K562 (cell line): ENCODE measurements around the gene SRRT. TPM values are rescaled to one million over a fixed set of nuclear protein-coding genes. Genes with fewer than 3 reads are reported as not detected.

ENCODE experiments used
- BDP1 ChIP-seq: IDR thresholded peaks from 3 replicates; pipeline ENCODE4 v1.6.1; 2011; ENCODE audit not compliant: insufficient read length, insufficient read depth
- BMI1 ChIP-seq: fragments of 150-350 bp; IDR thresholded peaks from 2 replicates; pipeline ENCODE4 v1.6.1; 2014; ENCODE audit warnings: low read length
- NCOA4 ChIP-seq: fragments of 450-650 bp; IDR thresholded peaks from 2 replicates; pipeline ENCODE4 v1.6.1; 2018; ENCODE audit warnings: mild to moderate bottlenecking; ENCODE audit not compliant: partially characterized antibody
- RBFOX2 ChIP-seq: fragments of 200-400 bp; formaldehyde crosslinking; IDR thresholded peaks from 2 replicates; pipeline ENCODE4 v1.6.1; 2017; ENCODE audit warnings: low read depth, mild to moderate bottlenecking, low read length, moderate library complexity
- SMAD3 ChIP-seq: fragments of 450-650 bp; formaldehyde crosslinking; conservative IDR thresholded peaks from 2 replicates; pipeline ENCODE4 v1.4.0; 2020; ENCODE audit warnings: mild to moderate bottlenecking
- U2AF1 ChIP-seq: fragments of 200-400 bp; formaldehyde crosslinking; optimal IDR thresholded peaks from 2 replicates; pipeline ENCODE3; 2017; ENCODE audit warnings: mild to moderate bottlenecking, low read depth, low read length, moderate library complexity
- ZC3H4 ChIP-seq: sonication (generic); formaldehyde crosslinking; IDR thresholded peaks from 2 replicates; pipeline ENCODE4 v1.9.0; 2021; ENCODE audit warnings: missing genetic modification reagents, borderline replicate concordance
- ZFP30 ChIP-seq: fragments of 250-450 bp; sonication (Bioruptor Pico); IDR thresholded peaks from 2 replicates; pipeline ENCODE4 v1.8.0; 2022; ENCODE audit warnings: moderate library complexity, mild to moderate bottlenecking, inconsistent platforms, borderline replicate concordance
- ZNF41 ChIP-seq: fragments of 250-450 bp; sonication (Bioruptor Pico); conservative IDR thresholded peaks from 2 replicates; pipeline ENCODE4 v1.4.0; 2020; ENCODE audit warnings: mild to moderate bottlenecking
- ZNF696 ChIP-seq: fragments of 250-450 bp; sonication (Bioruptor Pico); conservative IDR thresholded peaks from 2 replicates; pipeline ENCODE4 v1.4.0; 2020; ENCODE audit warnings: mild to moderate bottlenecking, moderate library complexity
- ZNF764 ChIP-seq: fragments of 250-450 bp; sonication (Bioruptor Pico); IDR thresholded peaks from 2 replicates; pipeline ENCODE4 v1.4.0; 2020; ENCODE audit warnings: low read depth, mild to moderate bottlenecking, moderate library complexity
- polyA plus RNA-seq, 8 experiments: library from polyadenylated mRNA; depleted of rRNA in 4 of 8; stranded (reverse) in 5 of 8; unstranded in 3 of 8; fragments of >200 nt; fragmentation: Nextera tagmentation in 2 of 8; fragmentation: Illumina TruSeq in 1 of 8; extraction: Ambion mirVana in 2 of 8; extraction: Trizol in 1 of 8; gene quantifications; 2 replicates each; pipeline versions ENCODE4 v1.2.1 to v1.2.3, GENCODE V29; 2011 to 2014; ENCODE audit warnings: inconsistent platforms in 1 of 8, missing spikeins in 1 of 8
- total RNA-seq, 7 experiments: library from RNA; depleted of rRNA in 6 of 7; stranded (reverse); fragments of >200 nt in 6 of 7; fragmentation: Illumina TruSeq in 2 of 7; extraction: Trizol in 2 of 7; gene quantifications; 2 replicates each; pipeline versions ENCODE4 v1.2.1 to v1.2.3, GENCODE V29; 2011 to 2021; ENCODE audit warnings: low replicate concordance in 1 of 7
- TF ChIP-seq, protein P1 (sequence below): sonication (generic); formaldehyde crosslinking; IDR thresholded peaks from 2 replicates; pipeline ENCODE4 v1.8.1; 2023; ENCODE audit warnings: mild to moderate bottlenecking, missing genetic modification reagents
- TF ChIP-seq, protein P2 (sequence below), 2 experiments: fragments of 450-650 bp in 1 of 2; IDR thresholded peaks; 2 replicates each; pipeline ENCODE4 v1.6.1; 2011 to 2017; ENCODE audit warnings: low read depth in 2 of 2, antibody characterized with exemption in 1 of 2, borderline replicate concordance in 1 of 2, low read length in 1 of 2, mild to moderate bottlenecking in 1 of 2, mixed read lengths in 1 of 2; ENCODE audit not compliant: control insufficient read depth in 1 of 2
- TF ChIP-seq, protein P3 (sequence below): fragments of 250-450 bp; sonication (Bioruptor Pico); IDR thresholded peaks from 2 replicates; pipeline ENCODE4 v1.8.0; 2021; ENCODE audit warnings: moderate library complexity, mild to moderate bottlenecking, inconsistent platforms
- TF ChIP-seq, protein P4 (sequence below): fragments of 250-450 bp; sonication (Bioruptor Pico); IDR thresholded peaks from 2 replicates; pipeline ENCODE4 v1.8.0; 2022; ENCODE audit warnings: inconsistent platforms, mild to moderate bottlenecking, moderate library complexity, borderline replicate concordance

Gene SRRT
- total and polyA plus RNA-seq, 9 of the 15 experiments (the other 6 are each of a cell fraction or from before 2014, with no cell fraction given) = 10.3 to 263 (median 84.4) TPM

DNA sequence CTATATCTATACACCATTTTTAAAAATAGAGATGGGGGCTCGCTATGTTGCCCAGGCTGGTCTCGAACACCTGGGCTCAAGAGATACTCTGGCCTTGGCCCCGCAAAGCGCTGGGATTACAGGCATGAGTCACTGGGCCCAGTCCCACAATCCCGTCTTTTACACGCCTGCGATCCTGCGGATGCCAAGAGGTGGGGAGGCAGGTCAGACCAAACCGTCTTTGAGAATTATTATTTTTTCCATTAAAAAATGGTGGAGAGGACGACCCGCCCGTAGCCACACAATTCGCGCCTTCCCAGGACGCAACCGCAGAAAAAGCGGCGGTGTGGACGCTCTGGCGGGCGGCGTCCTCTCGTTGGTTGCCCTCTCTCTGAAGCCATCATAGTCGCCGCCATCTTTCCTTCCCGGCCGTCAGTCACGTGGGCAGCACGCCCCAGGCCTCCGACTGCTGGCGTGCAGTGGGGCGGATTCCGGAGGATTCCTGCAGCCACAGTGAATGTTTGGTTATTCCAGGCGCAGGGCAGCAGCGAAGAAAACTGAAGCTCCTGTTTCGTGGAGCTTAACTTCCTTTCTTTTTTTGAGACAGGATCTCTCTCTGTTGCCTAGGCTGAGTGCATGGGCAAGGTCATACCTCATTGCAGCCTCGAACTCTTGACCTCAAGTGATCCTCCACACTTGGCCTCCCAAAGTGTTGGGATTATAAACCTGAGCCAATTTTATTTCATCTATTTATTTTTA is 37.6 kb upstream of the SRRT start (continued):
- TF ChIP-seq, protein P1, sequence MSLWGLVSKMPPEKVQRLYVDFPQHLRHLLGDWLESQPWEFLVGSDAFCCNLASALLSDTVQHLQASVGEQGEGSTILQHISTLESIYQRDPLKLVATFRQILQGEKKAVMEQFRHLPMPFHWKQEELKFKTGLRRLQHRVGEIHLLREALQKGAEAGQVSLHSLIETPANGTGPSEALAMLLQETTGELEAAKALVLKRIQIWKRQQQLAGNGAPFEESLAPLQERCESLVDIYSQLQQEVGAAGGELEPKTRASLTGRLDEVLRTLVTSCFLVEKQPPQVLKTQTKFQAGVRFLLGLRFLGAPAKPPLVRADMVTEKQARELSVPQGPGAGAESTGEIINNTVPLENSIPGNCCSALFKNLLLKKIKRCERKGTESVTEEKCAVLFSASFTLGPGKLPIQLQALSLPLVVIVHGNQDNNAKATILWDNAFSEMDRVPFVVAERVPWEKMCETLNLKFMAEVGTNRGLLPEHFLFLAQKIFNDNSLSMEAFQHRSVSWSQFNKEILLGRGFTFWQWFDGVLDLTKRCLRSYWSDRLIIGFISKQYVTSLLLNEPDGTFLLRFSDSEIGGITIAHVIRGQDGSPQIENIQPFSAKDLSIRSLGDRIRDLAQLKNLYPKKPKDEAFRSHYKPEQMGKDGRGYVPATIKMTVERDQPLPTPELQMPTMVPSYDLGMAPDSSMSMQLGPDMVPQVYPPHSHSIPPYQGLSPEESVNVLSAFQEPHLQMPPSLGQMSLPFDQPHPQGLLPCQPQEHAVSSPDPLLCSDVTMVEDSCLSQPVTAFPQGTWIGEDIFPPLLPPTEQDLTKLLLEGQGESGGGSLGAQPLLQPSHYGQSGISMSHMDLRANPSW (CRISPR knock-in tag) = no peak
- TF ChIP-seq NCOA4 (no peak), U2AF1 (no peak), BDP1 (no peak), ZFP30 (CRISPR knock-in tag) (no peak), ZNF41 (no peak), BMI1 (no peak), ZC3H4 (CRISPR knock-in tag) (no peak), RBFOX2 (peak; percentile 82), ZNF696 (CRISPR knock-in tag) (no peak), SMAD3 (CRISPR knock-in tag) (no peak), ZNF764 (CRISPR knock-in tag) (peak; percentile 76; the same call in 1 of the 2 replicates)
- TF ChIP-seq, protein P2, sequence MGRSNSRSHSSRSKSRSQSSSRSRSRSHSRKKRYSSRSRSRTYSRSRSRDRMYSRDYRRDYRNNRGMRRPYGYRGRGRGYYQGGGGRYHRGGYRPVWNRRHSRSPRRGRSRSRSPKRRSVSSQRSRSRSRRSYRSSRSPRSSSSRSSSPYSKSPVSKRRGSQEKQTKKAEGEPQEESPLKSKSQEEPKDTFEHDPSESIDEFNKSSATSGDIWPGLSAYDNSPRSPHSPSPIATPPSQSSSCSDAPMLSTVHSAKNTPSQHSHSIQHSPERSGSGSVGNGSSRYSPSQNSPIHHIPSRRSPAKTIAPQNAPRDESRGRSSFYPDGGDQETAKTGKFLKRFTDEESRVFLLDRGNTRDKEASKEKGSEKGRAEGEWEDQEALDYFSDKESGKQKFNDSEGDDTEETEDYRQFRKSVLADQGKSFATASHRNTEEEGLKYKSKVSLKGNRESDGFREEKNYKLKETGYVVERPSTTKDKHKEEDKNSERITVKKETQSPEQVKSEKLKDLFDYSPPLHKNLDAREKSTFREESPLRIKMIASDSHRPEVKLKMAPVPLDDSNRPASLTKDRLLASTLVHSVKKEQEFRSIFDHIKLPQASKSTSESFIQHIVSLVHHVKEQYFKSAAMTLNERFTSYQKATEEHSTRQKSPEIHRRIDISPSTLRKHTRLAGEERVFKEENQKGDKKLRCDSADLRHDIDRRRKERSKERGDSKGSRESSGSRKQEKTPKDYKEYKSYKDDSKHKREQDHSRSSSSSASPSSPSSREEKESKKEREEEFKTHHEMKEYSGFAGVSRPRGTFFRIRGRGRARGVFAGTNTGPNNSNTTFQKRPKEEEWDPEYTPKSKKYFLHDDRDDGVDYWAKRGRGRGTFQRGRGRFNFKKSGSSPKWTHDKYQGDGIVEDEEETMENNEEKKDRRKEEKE (IDR thresholded peaks at IDR 0.05; ENCODE audit: borderline replicate concordance in 1 of 2, control insufficient read depth in 1 of 2, low read depth in 2 of 2, low read length in 1 of 2) = 0 out of 4 replicates have a peak, but pooled peaks of 1 of the 2 experiments have one; percentile 69
- TF ChIP-seq, protein P3, sequence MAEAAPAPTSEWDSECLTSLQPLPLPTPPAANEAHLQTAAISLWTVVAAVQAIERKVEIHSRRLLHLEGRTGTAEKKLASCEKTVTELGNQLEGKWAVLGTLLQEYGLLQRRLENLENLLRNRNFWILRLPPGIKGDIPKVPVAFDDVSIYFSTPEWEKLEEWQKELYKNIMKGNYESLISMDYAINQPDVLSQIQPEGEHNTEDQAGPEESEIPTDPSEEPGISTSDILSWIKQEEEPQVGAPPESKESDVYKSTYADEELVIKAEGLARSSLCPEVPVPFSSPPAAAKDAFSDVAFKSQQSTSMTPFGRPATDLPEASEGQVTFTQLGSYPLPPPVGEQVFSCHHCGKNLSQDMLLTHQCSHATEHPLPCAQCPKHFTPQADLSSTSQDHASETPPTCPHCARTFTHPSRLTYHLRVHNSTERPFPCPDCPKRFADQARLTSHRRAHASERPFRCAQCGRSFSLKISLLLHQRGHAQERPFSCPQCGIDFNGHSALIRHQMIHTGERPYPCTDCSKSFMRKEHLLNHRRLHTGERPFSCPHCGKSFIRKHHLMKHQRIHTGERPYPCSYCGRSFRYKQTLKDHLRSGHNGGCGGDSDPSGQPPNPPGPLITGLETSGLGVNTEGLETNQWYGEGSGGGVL = no peak
- TF ChIP-seq, protein P4, sequence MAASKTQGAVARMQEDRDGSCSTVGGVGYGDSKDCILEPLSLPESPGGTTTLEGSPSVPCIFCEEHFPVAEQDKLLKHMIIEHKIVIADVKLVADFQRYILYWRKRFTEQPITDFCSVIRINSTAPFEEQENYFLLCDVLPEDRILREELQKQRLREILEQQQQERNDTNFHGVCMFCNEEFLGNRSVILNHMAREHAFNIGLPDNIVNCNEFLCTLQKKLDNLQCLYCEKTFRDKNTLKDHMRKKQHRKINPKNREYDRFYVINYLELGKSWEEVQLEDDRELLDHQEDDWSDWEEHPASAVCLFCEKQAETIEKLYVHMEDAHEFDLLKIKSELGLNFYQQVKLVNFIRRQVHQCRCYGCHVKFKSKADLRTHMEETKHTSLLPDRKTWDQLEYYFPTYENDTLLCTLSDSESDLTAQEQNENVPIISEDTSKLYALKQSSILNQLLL (CRISPR knock-in tag) = no peak
